CD4-positive, CD25-positive, alpha-beta regulatory T cell (primary cell): ENCODE data around the gene GPC5. TPM values are rescaled to one million over a fixed set of nuclear protein-coding genes. Genes with fewer than 3 reads are reported as not detected.

Source experiments
- ATAC-seq, 2 donors: fragments of 150-1000 bp; cut with Tn5 transposase; one replicate each; pipeline ENCODE4 v1.10.0; 2021; ENCODE audit warnings: low read depth in 2 of 2, moderate number of reproducible peaks in 2 of 2, moderate library complexity in 1 of 2
- DNase-seq, 3 donors: peaks; one replicate each; pipeline versions ENCODE4 v3.0.0 to v3.0.0-alpha.2; 2012 to 2022; ENCODE audit warnings: mixed read lengths in 1 of 3
- H3K27ac ChIP-seq: one replicate; pipeline ENCODE4 v1.7.0; 2013; ENCODE audit warnings: mild to moderate bottlenecking, low read length; ENCODE audit not compliant: insufficient read depth, poor library complexity, severe bottlenecking
- H3K27me3 ChIP-seq: one replicate; pipeline ENCODE4 v1.7.0; 2013; ENCODE audit warnings: low read length; ENCODE audit not compliant: control insufficient read depth, insufficient read depth
- H3K36me3 ChIP-seq: one replicate; pipeline ENCODE4 v1.7.0; 2013; ENCODE audit warnings: mild to moderate bottlenecking, low read length, moderate library complexity; ENCODE audit not compliant: control insufficient read depth, insufficient read depth
- H3K4me1 ChIP-seq: 2 replicates; pipeline ENCODE4 v1.7.0; 2013; ENCODE audit warnings: mild to moderate bottlenecking, low read length; ENCODE audit not compliant: insufficient read depth, control insufficient read depth, poor library complexity, severe bottlenecking
- H3K4me3 ChIP-seq: one replicate; pipeline ENCODE4 v1.7.0; 2013; ENCODE audit warnings: low read depth, mild to moderate bottlenecking, low read length, moderate library complexity
- H3K9me3 ChIP-seq, 2 experiments: 1 replicate in 1 of 2; 2 replicates in 1 of 2; pipeline ENCODE4 v1.7.0; 2013; ENCODE audit warnings: low read length in 2 of 2, mild to moderate bottlenecking in 1 of 2, moderate library complexity in 1 of 2; ENCODE audit not compliant: control insufficient read depth in 2 of 2
- H3K27ac Mint-ChIP-seq, 3 donors: one replicate each; pipeline ENCODE4 v1.8.0; 2020 to 2022; ENCODE audit warnings: mild to moderate bottlenecking in 3 of 3, mixed read lengths in 3 of 3, moderate library complexity in 2 of 3
- H3K27me3 Mint-ChIP-seq: one replicate; pipeline ENCODE4 v1.8.0; 2022; ENCODE audit warnings: mild to moderate bottlenecking, mixed read lengths
- H3K36me3 Mint-ChIP-seq: one replicate; pipeline ENCODE4 v1.8.0; 2020; ENCODE audit warnings: mixed read lengths
- H3K4me1 Mint-ChIP-seq, 4 donors: one replicate each; pipeline ENCODE4 v1.8.0; 2020 to 2022; ENCODE audit warnings: mixed read lengths in 4 of 4, mild to moderate bottlenecking in 1 of 4
- H3K4me3 Mint-ChIP-seq, 4 donors: one replicate each; pipeline ENCODE4 v1.8.0; 2020 to 2022; ENCODE audit warnings: mild to moderate bottlenecking in 4 of 4, mixed read lengths in 4 of 4, moderate library complexity in 3 of 4
- H3K9me3 Mint-ChIP-seq, 7 donors: one replicate each; pipeline ENCODE4 v1.8.0; 2020 to 2022; ENCODE audit warnings: mixed read lengths in 7 of 7, mild to moderate bottlenecking in 3 of 7, moderate library complexity in 2 of 7
- polyA plus RNA-seq, 4 donors: library from polyadenylated mRNA; unstranded; fragments of 300-500 nt; fragmentation: Illumina TruSeq; gene quantifications; one replicate each; pipeline ENCODE4 v1.2.3, GENCODE V29; 2021
- total RNA-seq: library from RNA; stranded (reverse); gene quantifications from one replicate; pipeline ENCODE4 v1.2.3, GENCODE V29; 2022

The GPC5 gene
- total and polyA plus RNA-seq, 5 donors from 2014 or later: 0.29 to 0.81 (median 0.59) TPM; not detected in 2

GRCh38 chr13:92806215-92806614 lies 1407.8 kb downstream of the GPC5 start:
- Mint-ChIP-seq H3K27ac (peak overlapping the region in 1 of 3 donors; percentile 49), H3K36me3 (no peaks in the 10 kb centered on the region), H3K4me1 (peaks cover 0 to 5% (median 3%) of the 10 kb centered on the region in 4 donors), H3K27me3 (no peaks in the 10 kb centered on the region), H3K4me3 (peak overlapping the region; percentile 4 to 77 (median 37)), H3K9me3 (peaks cover 0 to 2% (median 0%) of the 10 kb centered on the region in 7 donors)
- Histone ChIP-seq H3K27me3 (no peaks in the 10 kb centered on the region), H3K36me3 (no peaks in the 10 kb centered on the region), H3K4me3 (peak overlapping the region; percentile 61), H3K27ac (no peak overlapping the region), H3K4me1 (no peaks in the 10 kb centered on the region), H3K9me3 (peaks cover 0 to 5% of the 10 kb centered on the region in 2 experiments)
- DNase-seq: peak in 1 of 3 donors; percentile 35
- no peak for ATAC-seq

DNA sequence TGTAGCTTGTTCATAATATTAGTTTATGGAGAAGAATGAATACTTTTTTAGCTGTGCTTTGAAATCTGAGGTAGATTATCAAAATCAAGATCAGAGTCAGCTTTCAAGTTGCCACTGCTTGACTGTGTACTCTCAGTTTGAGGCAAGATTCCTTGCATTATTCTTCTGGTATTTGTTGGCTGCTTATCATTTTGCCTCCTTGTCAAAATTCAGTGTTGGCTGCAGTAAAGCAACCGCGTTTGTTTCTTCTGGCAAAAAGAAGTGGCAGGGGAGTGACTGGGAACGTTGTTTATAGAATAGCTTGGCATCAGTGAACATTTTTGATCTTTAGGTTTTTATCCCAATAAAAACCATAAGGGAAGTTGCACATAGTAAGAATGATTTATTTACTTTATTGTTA lies 1408.9 kb downstream of the GPC5 start:
- no peaks in the 10 kb centered on the region for H3K36me3 Mint-ChIP-seq
- Histone ChIP-seq H3K36me3 (no peaks in the 10 kb centered on the region), H3K27me3 (no peaks in the 10 kb centered on the region), H3K4me3 (no peak overlapping the region), H3K9me3 (peaks cover 0 to 5% of the 10 kb centered on the region in 2 experiments), H3K27ac (no peak overlapping the region), H3K4me1 (no peaks in the 10 kb centered on the region)
- no peak for DNase-seq
- peaks cover 0 to 2% (median 0%) of the 10 kb centered on the region in 7 donors for H3K9me3 Mint-ChIP-seq
- peaks cover 0 to 5% (median 3%) of the 10 kb centered on the region in 4 donors for H3K4me1 Mint-ChIP-seq
- H3K27ac Mint-ChIP-seq: no peak overlapping the region
- H3K4me3 Mint-ChIP-seq: no peak overlapping the region
- H3K27me3 Mint-ChIP-seq: no peaks in the 10 kb centered on the region
- ATAC-seq: no peak

- H3K27ac ChIP-seq: no peak overlapping the region
- Mint-ChIP-seq H3K36me3 (no peaks in the 10 kb centered on the region), H3K9me3 (peaks cover 0 to 2% (median 0%) of the 10 kb centered on the region in 7 donors), H3K27ac (no peak overlapping the region), H3K4me3 (no peak overlapping the region), H3K4me1 (peaks cover 0 to 5% (median 3%) of the 10 kb centered on the region in 4 donors), H3K27me3 (no peaks in the 10 kb centered on the region)
- no peaks in the 10 kb centered on the region for H3K36me3 ChIP-seq
- ATAC-seq (no peak), DNase-seq (no peak)
- H3K27me3 ChIP-seq: no peaks in the 10 kb centered on the region
- peaks cover 0 to 5% of the 10 kb centered on the region in 2 experiments for H3K9me3 ChIP-seq
- no peaks in the 10 kb centered on the region for H3K4me1 ChIP-seq
- H3K4me3 ChIP-seq: no peak overlapping the region
Observed at GRCh38 chr13:92807966-92808365, 1409.5 kb downstream of the GPC5 start.

GRCh38 chr13:92821324-92821723 lies 1422.9 kb downstream of the GPC5 start:
- H3K27me3 ChIP-seq: no peaks in the 10 kb centered on the region
- Mint-ChIP-seq H3K36me3 (no peaks in the 10 kb centered on the region), H3K27ac (no peak overlapping the region), H3K9me3 (peaks cover 3 to 16% (median 8%) of the 10 kb centered on the region in 7 donors), H3K4me3 (no peak overlapping the region), H3K27me3 (no peaks in the 10 kb centered on the region), H3K4me1 (peaks cover 0 to 4% (median 0%) of the 10 kb centered on the region in 4 donors)
- DNase-seq (no peak), ATAC-seq (no peak)
- H3K4me1 ChIP-seq: no peaks in the 10 kb centered on the region
- no peaks in the 10 kb centered on the region for H3K36me3 ChIP-seq
- H3K4me3 ChIP-seq: no peak overlapping the region
- H3K9me3 ChIP-seq: no peaks in the 10 kb centered on the region
- H3K27ac ChIP-seq: no peak overlapping the region

DNA sequence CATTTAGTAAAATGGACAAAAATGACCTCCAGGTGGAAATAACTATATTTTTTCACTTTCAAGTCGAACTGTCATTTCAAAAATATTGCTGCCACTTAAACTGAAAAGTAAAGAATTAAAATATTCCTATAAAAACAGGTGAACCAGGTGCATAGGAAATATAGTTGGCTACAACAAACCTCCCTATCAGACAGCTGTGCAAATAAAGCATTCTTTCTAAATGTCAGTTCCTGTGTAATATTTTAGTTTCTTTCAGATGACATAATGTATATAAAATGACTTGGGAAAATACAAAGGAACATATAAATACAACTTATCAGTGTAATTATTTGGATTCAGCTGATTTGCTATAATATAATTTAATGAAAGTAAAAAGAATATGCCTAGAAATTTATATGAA lies 1424.6 kb downstream of the GPC5 start:
- ATAC-seq (no peak), DNase-seq (no peak)
- no peak overlapping the region for H3K27ac Mint-ChIP-seq
- H3K4me3 Mint-ChIP-seq: no peak overlapping the region
- H3K27me3 Mint-ChIP-seq: no peaks in the 10 kb centered on the region
- H3K9me3 Mint-ChIP-seq: peaks cover 3 to 16% (median 8%) of the 10 kb centered on the region in 7 donors
- H3K4me1 Mint-ChIP-seq: peaks cover 0 to 4% (median 0%) of the 10 kb centered on the region in 4 donors
- Histone ChIP-seq H3K9me3 (no peaks in the 10 kb centered on the region), H3K27me3 (no peaks in the 10 kb centered on the region), H3K27ac (no peak overlapping the region), H3K4me3 (no peak overlapping the region), H3K4me1 (no peaks in the 10 kb centered on the region), H3K36me3 (no peaks in the 10 kb centered on the region)
- H3K36me3 Mint-ChIP-seq: no peaks in the 10 kb centered on the region

GRCh38 chr13:92825938-92826596 lies 1427.6 kb downstream of the GPC5 start:
- H3K4me1 ChIP-seq: no peaks in the 10 kb centered on the region
- Mint-ChIP-seq H3K4me3 (no peak overlapping the region), H3K36me3 (no peaks in the 10 kb centered on the region), H3K4me1 (no peaks in the 10 kb centered on the region), H3K27me3 (no peaks in the 10 kb centered on the region), H3K9me3 (peaks cover 0 to 14% (median 3%) of the 10 kb centered on the region in 7 donors), H3K27ac (no peak overlapping the region)
- DNase-seq (no peak), ATAC-seq (no peak)
- H3K4me3 ChIP-seq: no peak overlapping the region
- no peak overlapping the region for H3K27ac ChIP-seq
- no peaks in the 10 kb centered on the region for H3K9me3 ChIP-seq
- no peaks in the 10 kb centered on the region for H3K36me3 ChIP-seq
- no peaks in the 10 kb centered on the region for H3K27me3 ChIP-seq

- no peaks in the 10 kb centered on the region for H3K4me1 ChIP-seq
- ATAC-seq: no peak
- Mint-ChIP-seq H3K4me1 (no peaks in the 10 kb centered on the region), H3K27me3 (no peaks in the 10 kb centered on the region), H3K36me3 (no peaks in the 10 kb centered on the region), H3K4me3 (no peak overlapping the region), H3K27ac (peak overlapping the region in 1 of 3 donors; percentile 72), H3K9me3 (peaks cover 0 to 12% (median 3%) of the 10 kb centered on the region in 7 donors)
- H3K9me3 ChIP-seq: no peaks in the 10 kb centered on the region
- H3K27ac ChIP-seq: no peak overlapping the region
- no peak for DNase-seq
- H3K4me3 ChIP-seq: no peak overlapping the region
- no peaks in the 10 kb centered on the region for H3K36me3 ChIP-seq
- no peaks in the 10 kb centered on the region for H3K27me3 ChIP-seq
Observed at GRCh38 chr13:92827503-92827902, 1429.1 kb downstream of the GPC5 start.

GRCh38 chr13:92829930-92830329 lies 1431.5 kb downstream of the GPC5 start:
- Histone ChIP-seq H3K27me3 (no peaks in the 10 kb centered on the region), H3K4me1 (no peaks in the 10 kb centered on the region), H3K9me3 (no peaks in the 10 kb centered on the region), H3K27ac (no peak overlapping the region), H3K4me3 (no peak overlapping the region), H3K36me3 (no peaks in the 10 kb centered on the region)
- no peaks in the 10 kb centered on the region for H3K27me3 Mint-ChIP-seq
- H3K4me3 Mint-ChIP-seq: no peak overlapping the region
- peaks cover 0 to 6% (median 3%) of the 10 kb centered on the region in 7 donors for H3K9me3 Mint-ChIP-seq
- H3K27ac Mint-ChIP-seq: no peak overlapping the region
- H3K4me1 Mint-ChIP-seq: no peaks in the 10 kb centered on the region
- H3K36me3 Mint-ChIP-seq: no peaks in the 10 kb centered on the region
- DNase-seq (no peak), ATAC-seq (no peak)
